ENCODE measurements around the gene TBK1.

- TF ChIP-seq POLR2A (IDR thresholded peaks at IDR 0.05) (no peak), CTCF (IDR thresholded peaks at IDR 0.05) (no peak)
These were observed 58.7 kb downstream of the TBK1 start for GRCh38 chr12:64510667-64511066.
